Umbilical cord (tissue), 2 donors: Measurements from ENCODE around the gene NR5A1. TPM values are rescaled to one million over a fixed set of nuclear protein-coding genes. Genes with fewer than 3 reads are reported as not detected.

Source experiments
- DNase-seq: peaks from one replicate; pipeline ENCODE4 v3.0.0-alpha.2; 2015; ENCODE audit warnings: low spot score
- total RNA-seq: library from RNA; depleted of rRNA; stranded (reverse); fragments of >200 nt; gene quantifications from one replicate; pipeline ENCODE4 v1.2.3, GENCODE V29; 2014; ENCODE audit warnings: low replicate concordance; ENCODE audit not compliant: insufficient read depth

Gene NR5A1
- total RNA-seq, 1 donor from 2014 or later: not detected

- no peak for DNase-seq
These were observed 39.7 kb downstream of the NR5A1 start for GRCh38 chr9:124467410-124468060.

- DNase-seq: no peak
These were observed 41.5 kb downstream of the NR5A1 start for GRCh38 chr9:124465736-124466135.

GRCh38 chr9:124462739-124463138 lies 44.5 kb downstream of the NR5A1 start:
- no peak for DNase-seq

GRCh38 chr9:124458441-124458840 lies 48.8 kb downstream of the NR5A1 start:
- no peak for DNase-seq

- no peak for DNase-seq
These were observed 49.2 kb downstream of the NR5A1 start for GRCh38 chr9:124457887-124458431.

GRCh38 chr9:124457079-124457886 lies 49.9 kb downstream of the NR5A1 start:
- no peak for DNase-seq

GRCh38 chr9:124456341-124457078 lies 50.7 kb downstream of the NR5A1 start:
- no peak for DNase-seq

GRCh38 chr9:124455820-124456219 lies 51.4 kb downstream of the NR5A1 start:
- DNase-seq: no peak

GRCh38 chr9:124454791-124455443 lies 52.3 kb downstream of the NR5A1 start:
- DNase-seq: no peak

GRCh38 chr9:124454296-124454695 lies 52.9 kb downstream of the NR5A1 start:
- no peak for DNase-seq

GRCh38 chr9:124453586-124454191 lies 53.5 kb downstream of the NR5A1 start:
- DNase-seq: no peak

GRCh38 chr9:124452841-124453585 lies 54.2 kb downstream of the NR5A1 start:
- no peak for DNase-seq

- no peak for DNase-seq
These were observed 54.9 kb downstream of the NR5A1 start for GRCh38 chr9:124452326-124452725.

- DNase-seq: no peak
These were observed 56.1 kb downstream of the NR5A1 start for GRCh38 chr9:124450931-124451661.

- peak; percentile 14 for DNase-seq
These were observed 56.8 kb downstream of the NR5A1 start, which contains the start of gene ADGRD2 for GRCh38 chr9:124450241-124450924. Gene ADGRD2, plus strand, starts transcription at chr9:124450451. Its CDS starts 1,216 bp downstream, at chr9:124451667.

- DNase-seq: no peak
These were observed 57.6 kb downstream of the NR5A1 start for GRCh38 chr9:124449381-124450151.

GRCh38 chr9:124448019-124448418 lies 59.2 kb downstream of the NR5A1 start:
- DNase-seq: no peak

GRCh38 chr9:124447297-124447661 lies 59.9 kb downstream of the NR5A1 start:
- DNase-seq: no peak
